Urothelium cell line (cell line): Measurements from ENCODE around the gene PARD6A.

Experiments used
- DNase-seq: peaks from one replicate; pipeline ENCODE4 v3.0.0; 2011; ENCODE audit warnings: low spot score, mixed read lengths
- FAIRE-seq: peaks from 2 replicates; lab custom pipeline; 2011; peaks lifted over from hg19 to GRCh38; lab: Jason Lieb, UNC

Gene PARD6A, protein sequence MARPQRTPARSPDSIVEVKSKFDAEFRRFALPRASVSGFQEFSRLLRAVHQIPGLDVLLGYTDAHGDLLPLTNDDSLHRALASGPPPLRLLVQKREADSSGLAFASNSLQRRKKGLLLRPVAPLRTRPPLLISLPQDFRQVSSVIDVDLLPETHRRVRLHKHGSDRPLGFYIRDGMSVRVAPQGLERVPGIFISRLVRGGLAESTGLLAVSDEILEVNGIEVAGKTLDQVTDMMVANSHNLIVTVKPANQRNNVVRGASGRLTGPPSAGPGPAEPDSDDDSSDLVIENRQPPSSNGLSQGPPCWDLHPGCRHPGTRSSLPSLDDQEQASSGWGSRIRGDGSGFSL

DNA sequence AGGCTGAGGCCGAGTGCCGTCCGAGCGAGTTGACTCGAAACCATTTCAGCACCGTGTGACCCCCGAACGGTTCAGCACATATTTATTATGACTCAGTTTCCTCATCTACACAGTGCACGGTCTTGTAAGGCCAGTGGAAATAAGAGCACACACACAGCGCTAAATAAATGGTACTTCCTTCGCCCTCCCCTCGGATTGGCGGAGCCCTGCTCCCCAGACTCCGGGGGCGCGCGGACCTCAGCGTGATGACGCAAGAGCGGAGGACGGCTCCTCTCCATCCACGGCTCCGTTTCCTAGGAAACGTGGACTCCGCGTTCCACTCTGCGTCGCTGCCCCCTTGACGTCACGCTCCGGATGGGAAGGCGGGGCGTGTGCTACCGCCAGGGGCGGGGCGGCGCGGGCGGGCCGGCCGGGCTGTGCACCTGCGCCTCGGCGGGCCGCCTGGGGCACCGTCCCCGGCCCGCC lies at the start of gene PARD6A:
TSS of gene PARD6A (plus strand) at position 397 of the 465 bp plus-strand sequence. CDS start 79 bp downstream, outside the sequence.
- peak; percentile 95 for FAIRE-seq
- peak; percentile 99 for DNase-seq

DNA sequence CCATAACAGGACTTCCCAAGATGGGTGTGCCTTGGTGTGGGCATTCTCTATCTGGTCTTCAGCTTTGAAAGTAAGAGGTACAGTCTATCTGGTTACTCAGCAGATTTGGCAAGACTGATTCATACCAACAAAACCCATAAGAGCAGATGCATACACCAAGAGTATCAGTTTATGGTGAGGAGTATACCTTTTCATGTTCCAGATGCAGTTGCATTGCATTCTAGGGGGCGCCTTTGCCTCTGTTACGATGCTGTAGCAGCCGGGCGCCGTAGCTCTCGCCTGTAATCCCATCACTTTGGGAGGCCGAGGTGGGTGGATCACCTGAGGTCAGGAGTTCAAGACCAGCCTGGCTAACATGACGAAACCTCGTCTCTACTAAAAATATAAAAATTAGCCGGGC lies 47.0 kb upstream of the PARD6A start:
- no peak for FAIRE-seq
- no peak for DNase-seq

DNA sequence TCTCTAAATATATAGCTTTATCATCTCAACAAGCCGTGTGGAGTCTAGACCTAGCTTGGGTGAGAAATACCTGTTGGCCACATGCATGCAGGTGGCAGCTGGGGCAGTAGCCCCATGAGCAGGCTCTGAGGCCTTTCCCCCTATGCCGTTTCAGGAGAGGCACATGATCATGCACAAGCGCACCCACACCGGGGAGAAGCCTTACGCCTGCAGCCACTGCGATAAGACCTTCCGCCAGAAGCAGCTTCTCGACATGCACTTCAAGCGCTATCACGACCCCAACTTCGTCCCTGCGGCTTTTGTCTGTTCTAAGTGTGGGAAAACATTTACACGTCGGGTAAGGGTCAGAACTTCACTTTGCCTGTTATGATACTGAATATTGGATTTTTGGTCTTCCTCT lies 32.5 kb upstream of the PARD6A start:
- DNase-seq (no peak), FAIRE-seq (no peak)

DNA sequence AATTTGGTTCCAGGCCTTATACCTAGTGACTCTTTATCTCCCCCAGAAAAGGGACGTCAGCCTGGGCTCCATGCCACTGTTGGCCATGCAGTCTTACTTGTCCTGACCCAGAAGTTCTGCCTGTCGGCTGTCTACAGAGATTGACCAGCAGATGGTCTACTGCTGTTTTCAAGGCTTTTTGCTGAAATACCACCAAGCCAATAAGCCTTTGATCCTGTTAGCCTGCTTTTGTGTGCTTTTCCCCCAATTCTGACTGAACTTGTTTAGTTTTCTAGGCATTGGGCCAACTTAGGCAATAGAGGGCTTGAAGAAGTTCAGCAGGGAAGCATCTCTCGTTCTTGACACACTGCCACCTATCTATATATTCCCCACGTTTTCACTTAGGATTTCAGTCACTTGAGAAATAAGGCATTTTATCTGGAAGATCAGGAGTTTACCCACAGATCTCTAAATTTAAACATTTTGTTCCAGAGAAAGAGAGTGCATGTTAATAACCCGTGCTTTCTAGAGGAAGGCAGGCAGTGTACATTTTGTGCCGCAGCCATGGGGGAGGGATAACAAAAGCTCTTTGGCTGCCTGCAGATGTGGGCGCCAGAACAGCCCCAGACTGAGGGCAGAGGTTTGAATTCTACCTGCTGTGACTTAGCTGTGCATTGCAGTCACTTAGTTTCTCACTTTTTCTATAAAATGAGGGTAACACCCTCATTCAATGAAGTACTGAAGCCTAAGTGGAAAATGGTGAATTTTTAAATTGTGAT lies 28.2 kb upstream of the PARD6A start:
- FAIRE-seq = no peak
- no peak for DNase-seq

DNA sequence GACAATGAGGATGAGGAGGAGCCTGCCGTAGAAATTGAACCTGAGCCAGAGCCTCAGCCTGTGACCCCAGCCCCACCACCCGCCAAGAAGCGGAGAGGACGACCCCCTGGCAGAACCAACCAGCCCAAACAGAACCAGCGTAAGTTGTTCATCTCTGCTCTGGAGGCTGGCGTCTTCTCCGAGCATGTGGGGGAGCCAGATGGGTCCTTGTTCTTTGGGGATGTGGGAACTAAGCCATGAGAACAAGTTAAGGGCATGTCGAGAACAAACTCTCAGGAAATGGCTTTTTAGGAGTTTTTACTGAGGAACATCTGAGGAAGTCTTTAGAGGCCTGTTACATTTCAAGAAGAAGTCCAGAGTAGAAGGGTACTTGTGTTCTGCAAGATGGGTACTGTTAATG lies 24.0 kb upstream of the PARD6A start:
- DNase-seq (no peak), FAIRE-seq (no peak)

DNA sequence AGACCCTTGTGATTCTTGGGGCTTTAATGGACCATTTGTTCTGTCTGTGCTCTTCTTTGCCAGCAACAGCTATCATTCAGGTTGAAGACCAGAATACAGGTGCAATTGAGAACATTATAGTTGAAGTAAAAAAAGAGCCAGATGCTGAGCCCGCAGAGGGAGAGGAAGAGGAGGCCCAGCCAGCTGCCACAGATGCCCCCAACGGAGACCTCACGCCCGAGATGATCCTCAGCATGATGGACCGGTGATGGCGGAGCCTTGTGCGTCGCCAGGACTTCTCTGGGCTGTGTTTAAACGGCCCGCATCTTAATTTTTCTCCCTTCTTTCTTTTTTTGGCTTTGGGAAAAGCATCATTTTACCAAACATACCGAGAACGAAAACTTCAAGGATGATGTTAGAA lies 23.1 kb upstream of the PARD6A start:
- FAIRE-seq (no peak), DNase-seq (no peak)

DNA sequence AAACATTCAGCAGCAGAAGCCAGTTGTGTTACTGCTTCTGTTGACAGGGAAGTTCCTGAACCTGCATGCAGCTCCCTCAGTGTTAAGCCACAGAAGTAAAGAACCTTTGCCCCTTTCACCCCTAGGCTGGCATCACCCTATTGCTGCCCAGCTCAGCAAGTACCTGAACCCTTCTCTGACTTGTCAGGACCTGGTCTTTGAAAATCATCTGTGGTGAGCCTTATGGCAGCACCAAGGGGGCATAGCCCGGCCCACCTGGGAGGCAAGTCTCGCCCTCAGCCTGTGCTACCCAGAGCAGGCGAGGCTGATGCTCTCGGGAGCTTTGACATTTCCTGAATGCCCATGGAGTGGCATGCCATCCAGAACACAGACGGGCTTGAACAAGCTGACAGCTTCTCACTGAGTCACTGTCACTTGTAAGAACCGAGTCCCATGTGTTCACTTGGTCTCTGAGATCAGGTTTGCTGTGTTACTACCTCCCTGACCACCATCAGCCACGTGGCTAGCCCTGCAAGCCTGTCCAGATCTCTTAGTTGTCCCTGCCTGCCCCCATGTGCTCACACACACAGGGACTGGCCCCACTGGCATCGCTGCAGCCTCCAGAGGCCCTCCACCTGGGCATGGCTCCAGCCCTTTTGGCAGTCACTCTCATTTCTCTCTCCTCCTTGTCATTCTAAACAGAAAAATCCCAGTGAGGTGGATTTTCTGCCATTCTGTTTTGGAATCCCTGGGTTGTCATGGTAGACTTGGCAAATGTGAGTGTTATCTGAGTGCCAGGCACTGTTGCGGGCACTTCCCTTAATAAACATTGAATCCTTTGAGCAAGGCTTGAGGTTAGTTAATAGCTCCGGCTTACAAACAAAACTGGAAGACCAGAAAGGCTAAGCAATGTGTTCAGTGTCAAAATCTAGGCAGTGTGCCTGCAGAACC lies 18.7 kb upstream of the PARD6A start:
- no peak for FAIRE-seq
- no peak for DNase-seq

DNA sequence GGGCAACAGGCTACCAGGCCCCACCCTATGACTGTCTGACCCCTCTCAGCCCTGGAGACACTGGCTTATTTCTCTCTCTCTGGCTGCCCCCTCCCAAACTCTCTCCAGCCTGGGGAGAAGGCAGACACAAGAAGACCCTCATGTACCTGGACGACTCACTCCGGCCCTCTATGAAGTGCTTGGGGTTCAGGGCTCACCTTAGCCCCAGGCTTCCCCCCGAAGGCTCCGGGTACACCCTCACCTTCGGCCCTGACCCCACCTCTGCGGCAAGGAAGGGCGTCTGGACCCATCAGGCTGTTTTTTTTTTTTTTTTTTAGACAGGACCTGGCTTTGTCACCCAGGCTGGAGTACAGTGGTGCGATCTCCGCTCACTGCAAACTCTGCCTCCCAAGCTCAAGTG lies 16.7 kb upstream of the PARD6A start:
- FAIRE-seq = no peak
- no peak for DNase-seq

DNA sequence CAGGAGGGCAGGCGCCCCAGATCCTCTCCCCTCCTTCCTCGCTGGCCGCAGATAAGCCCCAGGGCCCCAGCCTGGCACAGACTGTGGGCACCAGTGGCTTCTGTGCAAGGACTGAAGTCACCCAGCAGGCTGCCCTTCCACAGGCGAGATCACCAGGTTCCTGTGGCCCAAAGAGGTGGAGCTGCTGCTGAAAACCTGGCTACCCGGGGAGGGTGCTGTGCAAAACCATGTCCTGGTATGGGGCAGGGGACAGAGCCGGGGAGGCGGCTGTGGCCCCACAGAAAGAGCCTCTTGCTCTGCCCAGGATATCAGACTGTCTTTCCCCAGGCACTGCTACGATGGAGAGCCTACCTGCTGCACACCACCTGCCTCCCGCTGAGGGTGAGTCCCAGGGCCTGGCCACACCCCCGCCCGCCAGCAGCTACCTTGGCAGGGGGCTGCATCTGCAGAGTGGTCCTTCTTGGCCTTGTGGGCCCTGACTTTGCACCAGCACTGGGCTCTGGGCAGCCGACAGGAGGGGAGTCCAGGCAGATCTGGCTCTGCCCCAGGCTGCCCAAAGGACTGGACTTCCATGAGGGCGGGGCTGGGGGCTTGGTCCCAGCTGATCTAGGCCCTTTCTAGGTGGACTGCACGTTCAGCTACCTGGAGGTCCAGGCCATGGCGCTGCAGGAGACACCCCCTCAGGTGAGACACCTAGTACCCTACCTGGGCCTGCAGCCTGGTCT lies 15.2 kb upstream of the PARD6A start:
- no peak for FAIRE-seq
- no peak for DNase-seq

DNA sequence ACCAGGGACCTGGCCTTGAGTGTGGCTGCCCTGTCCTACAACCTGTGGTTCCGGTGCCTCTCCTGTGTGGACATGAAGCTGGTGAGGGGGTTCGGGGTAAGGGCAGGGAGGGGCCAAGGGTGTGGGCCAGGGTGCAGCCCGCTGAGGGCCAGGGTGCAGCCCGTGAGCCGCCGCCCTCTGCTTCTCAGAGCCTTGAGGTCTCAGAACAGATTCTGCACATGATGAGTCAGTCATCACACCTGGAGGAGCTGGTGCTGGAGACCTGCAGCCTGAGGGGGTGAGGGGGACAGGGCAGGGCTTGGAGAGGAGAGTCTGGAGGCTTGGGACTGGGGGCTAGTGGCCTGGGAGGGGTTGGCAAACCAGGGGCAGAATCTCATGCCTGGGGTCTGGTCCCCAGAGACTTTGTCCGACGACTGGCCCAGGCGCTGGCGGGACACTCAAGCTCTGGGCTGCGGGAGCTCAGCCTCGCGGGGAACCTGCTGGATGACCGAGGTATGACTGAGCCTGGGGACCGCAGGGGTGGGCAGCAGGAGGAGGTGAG lies 13.6 kb upstream of the PARD6A start:
- FAIRE-seq (no peak), DNase-seq (no peak)

DNA sequence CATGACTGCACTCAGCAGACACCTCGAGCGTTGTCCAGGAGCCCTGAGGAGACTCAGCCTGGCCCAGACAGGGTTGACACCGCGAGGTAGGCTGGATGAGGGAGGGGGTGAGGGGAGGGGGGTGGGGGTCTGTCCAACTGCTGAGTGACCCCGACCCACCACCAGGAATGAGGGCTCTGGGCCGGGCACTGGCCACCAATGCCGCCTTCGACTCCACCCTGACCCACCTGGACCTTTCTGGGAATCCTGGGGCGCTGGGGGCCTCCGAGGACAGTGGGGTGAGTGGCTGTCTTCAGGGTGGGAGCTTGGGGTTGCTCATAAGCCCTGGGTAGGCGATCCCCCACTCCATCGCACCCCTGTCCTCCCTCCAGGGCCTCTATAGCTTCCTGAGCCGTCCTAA lies 13.1 kb upstream of the PARD6A start:
- no peak for DNase-seq
- no peak for FAIRE-seq

DNA sequence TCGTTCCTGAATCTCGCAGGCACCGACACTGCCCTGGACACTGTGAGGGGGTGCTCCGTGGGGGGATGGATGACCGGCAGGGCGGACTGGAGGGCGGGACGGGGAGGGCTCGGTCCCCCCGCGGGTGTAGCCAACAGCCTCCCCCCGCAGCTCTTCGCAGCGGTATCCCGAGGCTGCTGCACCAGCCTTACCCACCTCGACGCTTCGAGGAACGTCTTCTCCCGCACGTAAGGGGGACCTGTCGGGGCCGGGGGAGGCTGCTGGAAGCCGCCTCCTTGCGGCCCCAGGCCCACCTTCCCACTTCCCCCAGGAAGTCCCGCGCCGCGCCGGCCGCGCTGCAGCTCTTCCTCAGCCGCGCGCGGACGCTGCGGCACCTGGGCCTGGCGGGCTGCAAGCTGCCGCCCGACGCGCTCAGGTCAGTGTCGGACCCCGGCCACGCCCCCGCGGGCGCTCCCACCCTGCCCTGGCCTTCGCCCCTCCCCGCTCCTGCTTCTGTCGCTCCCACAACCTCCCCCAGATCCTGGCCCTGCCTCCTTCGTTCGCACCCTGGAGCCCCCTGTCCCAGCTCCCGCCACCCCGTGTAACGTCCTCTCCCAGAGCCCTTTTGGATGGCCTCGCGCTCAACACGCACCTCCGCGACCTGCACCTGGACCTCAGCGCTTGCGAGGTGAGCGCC lies 12.5 kb upstream of the PARD6A start:
- FAIRE-seq = no peak
- no peak for DNase-seq

DNA sequence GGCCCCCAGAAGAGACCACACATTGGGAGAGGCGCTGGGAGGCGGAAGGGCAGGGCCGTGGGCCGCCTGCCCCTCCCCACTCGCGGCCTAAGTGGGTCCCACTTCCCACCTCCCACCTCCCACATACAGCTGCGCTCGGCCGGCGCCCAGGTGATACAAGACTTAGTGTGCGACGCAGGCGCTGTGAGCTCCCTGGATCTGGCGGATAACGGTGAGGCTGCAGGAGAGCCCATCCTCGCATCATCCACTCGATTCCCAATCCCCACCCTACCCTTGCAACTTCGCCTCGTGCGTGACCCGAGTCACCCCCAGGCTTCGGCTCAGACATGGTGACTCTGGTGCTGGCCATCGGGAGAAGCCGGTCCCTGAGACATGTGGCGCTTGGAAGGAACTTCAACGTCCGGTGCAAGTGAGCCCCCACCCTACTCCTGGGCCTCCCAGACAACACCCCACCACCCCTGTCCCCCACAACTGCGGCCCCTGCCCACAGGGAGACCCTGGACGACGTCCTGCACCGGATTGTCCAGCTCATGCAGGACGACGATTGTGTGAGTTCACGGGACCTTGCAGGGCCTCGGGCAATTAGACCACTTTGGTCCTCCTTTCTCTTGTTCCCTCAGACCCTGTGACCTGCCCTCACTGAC lies 11.9 kb upstream of the PARD6A start:
- no peak for DNase-seq
- no peak for FAIRE-seq

DNA sequence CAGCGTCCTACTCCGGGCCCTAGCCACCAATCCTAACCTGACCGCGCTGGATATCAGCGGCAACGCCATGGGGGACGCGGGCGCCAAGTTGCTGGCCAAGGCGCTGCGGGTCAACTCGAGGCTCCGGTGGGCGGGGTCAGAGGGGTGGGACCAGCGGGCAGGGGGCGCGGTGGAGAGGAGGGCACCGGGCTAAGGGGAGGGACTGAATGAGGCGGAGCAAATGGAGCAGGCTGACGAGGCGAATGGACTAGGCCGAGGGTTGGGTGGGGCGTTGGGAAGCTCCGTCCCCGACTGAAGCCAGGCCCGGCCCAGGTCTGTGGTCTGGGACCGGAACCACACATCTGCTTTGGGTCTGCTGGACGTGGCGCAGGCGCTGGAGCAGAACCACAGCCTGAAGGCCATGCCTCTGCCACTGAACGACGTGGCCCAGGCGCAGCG lies 11.2 kb upstream of the PARD6A start:
- no peak for FAIRE-seq

DNA sequence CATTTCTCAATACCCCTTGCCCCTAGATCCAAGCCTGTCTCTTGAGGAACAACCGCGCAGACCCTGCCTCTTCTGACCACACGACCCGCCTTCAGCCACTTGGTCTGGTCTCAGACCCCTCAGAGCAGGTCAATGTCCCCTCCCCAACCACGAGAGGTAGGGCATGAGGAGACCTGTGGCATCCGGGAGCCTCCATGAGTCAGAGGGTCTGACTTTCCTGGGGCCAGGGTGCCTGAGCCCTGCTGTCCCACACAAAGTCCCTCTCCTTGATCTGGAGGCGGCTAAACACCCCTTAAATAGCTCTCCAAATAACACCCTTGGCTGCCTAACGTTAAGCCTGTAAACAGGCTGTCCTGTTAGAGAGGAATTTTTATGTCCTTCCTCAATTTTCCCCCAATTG lies 10.7 kb upstream of the PARD6A start:
- no peak for DNase-seq
- FAIRE-seq = no peak

More for the DNA sequence above, 11.2 kb upstream of the PARD6A start:
- DNase-seq = no peak

DNA sequence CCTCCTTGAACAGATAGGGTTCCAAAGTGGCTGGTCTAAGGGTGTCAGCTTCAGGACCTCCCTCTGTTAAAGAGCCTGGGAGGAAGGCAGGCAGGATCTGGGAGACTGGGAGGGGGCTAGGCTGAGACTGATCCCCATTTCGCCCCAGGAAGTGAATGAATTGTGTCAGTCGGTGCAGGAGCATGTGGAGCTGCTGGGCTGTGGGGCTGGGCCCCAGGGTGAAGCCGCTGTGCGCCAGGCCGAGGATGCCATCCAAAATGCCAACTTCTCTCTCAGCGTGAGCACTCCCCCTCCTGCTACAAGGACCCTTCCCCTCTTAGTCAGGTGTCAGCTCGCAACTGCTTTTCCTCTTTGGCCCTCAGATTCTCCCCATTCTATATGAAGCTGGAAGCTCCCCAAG lies 9.7 kb upstream of the PARD6A start:
- FAIRE-seq (no peak), DNase-seq (no peak)

DNA sequence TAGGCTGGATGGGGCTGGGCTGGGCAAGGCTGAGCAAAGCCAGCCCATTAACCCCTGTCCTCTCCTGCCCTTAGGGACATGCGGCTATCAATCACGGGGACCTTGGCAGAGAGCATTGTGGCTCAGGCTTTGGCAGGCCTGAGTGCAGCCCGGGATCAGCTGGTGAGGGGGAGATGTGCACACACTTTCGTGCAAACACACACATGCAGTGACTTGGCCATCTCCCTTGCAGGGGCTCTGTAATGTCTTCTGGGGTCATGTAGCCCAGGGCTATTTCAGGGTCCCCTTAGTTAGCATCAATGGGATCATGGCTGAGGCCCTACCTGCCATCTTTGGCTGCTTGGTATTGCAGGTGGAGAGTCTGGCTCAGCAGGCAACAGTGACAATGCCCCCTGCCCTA lies 8.9 kb upstream of the PARD6A start:
- DNase-seq (no peak), FAIRE-seq (no peak)

DNA sequence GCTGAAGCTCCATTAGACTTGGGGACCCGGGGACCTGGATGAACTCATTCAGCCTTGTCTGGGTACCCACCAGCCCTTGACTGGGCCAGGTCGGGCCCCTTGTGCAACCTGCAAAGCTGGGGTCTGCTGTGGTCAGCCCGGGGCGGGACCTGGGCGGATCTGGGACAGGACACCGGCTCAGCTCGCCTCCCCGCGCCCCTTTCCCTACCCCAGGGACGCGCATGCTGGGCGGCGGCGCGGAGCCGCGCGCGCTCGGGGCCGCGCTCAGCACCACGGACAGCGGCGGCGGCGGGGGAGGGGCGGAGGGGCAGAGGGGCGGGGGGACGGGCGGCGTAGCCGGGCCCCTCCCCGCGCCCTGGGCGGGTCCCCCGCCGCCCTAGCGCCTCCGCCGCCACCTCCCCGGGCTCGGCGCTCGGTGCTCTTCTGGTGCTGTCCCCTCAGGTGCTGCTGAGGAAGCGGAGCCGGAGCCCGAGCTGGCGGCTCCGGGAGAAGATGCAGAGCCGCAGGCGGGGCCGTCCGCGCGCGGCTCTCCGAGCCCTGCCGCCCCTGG lies 8.1 kb upstream of the PARD6A start:
- DNase-seq = peak; percentile 94
- no peak for FAIRE-seq
